HFF-Myc (cell line): ENCODE data around the gene INPP5A.

Experiments used
- DNase-seq: peaks from one replicate; pipeline ENCODE4 v3.0.0-alpha.2; 2011; ENCODE audit warnings: low read depth; ENCODE audit errors: extremely low read depth
- H3K4me3 ChIP-seq: replicated peaks from 2 replicates; pipeline ENCODE4 v1.5.1; 2011; ENCODE audit warnings: low read depth, mild to moderate bottlenecking, control low read depth, low read length
- TF ChIP-seq, protein P1 (sequence below): IDR thresholded peaks from 2 replicates; pipeline ENCODE4 v1.5.1; 2012; ENCODE audit warnings: mild to moderate bottlenecking, low read depth, low read length, control low read depth; ENCODE audit errors: missing control alignments

The INPP5A gene

DNA sequence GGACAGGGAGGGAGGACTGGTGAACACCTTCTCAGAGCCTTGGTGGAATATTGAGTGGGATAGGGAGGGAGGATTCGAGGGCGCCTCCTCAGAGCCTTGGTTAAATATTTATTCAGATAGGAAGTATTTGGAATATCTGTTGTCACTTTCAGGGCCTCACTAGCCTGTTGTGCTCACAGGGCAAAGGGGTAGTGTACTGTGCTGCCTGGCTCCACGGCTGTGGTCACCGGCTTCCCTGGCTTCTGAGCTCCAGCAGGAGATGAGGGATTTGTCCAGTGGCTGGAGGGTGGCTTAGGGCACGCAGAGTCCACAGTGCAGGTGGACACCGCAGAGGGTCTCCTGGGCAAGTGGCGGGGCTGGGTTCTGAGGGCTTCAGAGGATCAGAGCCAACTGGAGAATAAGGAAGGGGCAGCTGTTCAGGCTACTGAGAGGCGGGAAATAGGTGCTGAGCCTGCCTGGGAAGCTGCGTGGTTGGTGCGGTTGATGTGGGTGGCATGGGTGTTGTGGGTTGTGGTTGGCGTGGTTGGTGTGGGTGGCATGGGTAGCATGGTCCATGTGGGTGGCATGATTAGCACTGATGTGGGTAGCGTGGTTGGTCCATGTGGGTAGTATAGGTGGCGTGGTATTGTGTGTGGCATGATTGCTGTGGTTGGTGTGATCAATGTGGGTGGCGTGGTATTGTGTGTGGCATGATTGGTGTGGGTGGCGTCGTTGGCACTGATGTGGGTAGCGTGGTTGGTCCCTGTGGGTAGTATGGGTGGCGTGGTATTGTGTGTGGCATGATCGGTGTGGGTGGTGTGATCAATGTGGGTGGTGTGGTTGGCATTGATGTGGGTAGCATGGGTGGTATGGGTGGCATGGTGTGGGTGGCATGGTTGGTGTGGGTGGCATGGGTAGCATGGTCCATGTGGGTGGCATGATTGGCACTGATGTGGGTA is 16.7 kb downstream of the INPP5A start:
- DNase-seq, result no peak
- TF ChIP-seq, protein P1, sequence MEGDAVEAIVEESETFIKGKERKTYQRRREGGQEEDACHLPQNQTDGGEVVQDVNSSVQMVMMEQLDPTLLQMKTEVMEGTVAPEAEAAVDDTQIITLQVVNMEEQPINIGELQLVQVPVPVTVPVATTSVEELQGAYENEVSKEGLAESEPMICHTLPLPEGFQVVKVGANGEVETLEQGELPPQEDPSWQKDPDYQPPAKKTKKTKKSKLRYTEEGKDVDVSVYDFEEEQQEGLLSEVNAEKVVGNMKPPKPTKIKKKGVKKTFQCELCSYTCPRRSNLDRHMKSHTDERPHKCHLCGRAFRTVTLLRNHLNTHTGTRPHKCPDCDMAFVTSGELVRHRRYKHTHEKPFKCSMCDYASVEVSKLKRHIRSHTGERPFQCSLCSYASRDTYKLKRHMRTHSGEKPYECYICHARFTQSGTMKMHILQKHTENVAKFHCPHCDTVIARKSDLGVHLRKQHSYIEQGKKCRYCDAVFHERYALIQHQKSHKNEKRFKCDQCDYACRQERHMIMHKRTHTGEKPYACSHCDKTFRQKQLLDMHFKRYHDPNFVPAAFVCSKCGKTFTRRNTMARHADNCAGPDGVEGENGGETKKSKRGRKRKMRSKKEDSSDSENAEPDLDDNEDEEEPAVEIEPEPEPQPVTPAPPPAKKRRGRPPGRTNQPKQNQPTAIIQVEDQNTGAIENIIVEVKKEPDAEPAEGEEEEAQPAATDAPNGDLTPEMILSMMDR, result no peak
- no peak overlapping the region for H3K4me3 ChIP-seq

DNA sequence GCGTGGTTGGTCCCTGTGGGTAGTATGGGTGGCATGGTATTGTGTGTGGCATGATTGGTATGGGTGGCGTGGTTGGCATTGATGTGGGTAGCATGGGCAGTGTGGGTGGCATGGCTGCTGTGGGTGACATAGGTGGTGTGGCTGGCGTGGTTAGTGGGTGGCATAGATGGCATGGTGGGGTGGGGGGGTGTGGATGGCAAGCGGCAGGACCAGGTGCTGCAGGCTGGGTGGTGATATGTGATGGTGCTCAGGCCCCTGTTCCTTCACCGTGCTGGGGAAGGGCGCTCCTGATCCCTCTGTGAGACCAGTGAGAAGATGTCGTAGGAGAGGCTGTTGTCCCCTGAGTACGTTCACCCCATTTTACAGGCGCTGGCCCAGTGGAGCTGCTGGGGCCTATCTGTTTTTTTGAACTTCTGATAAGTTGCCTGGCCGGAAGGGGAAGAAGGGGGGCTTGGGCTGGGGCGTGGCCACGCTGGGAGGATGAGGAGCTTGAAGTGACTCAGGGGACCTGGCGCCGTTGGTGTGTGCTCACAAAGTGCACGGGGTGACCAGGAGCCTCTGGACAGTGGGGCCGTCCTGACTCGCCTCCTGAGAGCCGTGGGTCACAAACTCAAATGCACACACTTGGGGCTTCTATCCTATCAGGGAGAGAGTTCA is 17.5 kb downstream of the INPP5A start:
- DNase-seq, result no peak
- H3K4me3 ChIP-seq, result no peak overlapping the region
- TF ChIP-seq, protein P1, result no peak

DNA sequence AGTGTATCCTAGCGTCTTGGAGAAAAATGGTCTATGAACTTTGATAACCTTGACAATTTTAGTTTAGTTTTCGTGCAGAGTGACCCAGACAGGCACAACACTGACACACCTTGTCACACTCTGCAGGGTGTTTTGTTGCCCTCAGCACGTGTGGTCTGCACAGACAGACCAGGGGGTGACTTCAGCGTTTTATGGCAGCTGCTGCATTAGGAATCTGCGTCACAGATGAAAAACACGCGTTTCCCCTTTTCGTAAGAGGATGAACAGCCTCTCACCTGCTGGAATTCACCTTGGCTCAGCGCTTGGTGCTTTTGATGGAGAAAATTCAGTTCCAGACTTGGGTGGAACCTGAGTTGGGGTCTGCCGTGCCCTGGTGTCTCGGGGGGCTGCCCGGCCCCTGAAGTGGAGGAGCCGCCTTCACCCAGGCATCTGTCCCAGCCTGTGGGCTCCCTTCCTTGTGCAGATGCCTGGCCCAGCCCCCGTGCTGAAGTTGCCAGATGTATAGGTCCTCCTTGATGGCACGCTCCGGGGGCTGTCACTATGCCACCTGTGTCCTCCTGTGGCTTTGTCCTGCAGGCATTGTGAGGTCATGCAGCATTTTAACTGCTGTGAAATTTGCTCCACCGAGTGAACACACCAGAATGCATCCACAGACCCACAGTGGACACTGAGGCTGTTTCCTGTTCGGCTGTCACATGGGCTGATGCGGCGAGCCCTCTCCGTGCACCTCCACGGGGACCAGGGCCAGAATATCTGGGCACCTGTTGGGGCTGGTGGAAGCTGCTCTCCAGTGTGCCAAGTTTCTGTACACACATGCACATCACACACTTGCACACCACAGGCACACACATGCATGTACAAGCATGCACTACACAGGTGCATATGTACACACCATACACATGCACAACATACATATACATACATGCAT is 18.3 kb downstream of the INPP5A start:
- H3K4me3 ChIP-seq, result no peak overlapping the region
- DNase-seq, result no peak
- TF ChIP-seq, protein P1, result no peak

DNA sequence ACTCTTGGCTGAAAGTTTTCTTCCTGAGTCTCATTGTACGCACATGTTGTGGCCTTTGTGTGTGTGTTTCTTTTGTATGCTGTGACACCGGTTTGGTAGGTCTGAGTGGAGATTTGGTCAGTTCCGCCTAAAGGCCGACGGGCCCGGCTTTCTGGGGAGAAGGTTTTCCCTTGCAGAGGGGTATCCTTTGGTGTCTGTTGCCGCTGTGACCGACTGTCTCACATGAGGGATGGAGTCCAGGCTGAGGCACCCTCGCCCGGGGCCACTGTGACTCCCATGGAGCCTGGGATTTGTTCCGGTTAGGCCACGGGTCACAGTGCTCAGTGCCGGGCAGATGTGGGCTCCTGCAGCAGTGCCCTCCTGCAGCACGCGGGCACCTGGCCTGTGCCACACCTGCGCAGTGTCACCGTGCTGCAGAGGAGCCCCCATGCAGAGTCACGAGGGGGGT is 19.4 kb downstream of the INPP5A start:
- H3K4me3 ChIP-seq, result no peak overlapping the region
- no peak for DNase-seq
- TF ChIP-seq, protein P1, result no peak

DNA sequence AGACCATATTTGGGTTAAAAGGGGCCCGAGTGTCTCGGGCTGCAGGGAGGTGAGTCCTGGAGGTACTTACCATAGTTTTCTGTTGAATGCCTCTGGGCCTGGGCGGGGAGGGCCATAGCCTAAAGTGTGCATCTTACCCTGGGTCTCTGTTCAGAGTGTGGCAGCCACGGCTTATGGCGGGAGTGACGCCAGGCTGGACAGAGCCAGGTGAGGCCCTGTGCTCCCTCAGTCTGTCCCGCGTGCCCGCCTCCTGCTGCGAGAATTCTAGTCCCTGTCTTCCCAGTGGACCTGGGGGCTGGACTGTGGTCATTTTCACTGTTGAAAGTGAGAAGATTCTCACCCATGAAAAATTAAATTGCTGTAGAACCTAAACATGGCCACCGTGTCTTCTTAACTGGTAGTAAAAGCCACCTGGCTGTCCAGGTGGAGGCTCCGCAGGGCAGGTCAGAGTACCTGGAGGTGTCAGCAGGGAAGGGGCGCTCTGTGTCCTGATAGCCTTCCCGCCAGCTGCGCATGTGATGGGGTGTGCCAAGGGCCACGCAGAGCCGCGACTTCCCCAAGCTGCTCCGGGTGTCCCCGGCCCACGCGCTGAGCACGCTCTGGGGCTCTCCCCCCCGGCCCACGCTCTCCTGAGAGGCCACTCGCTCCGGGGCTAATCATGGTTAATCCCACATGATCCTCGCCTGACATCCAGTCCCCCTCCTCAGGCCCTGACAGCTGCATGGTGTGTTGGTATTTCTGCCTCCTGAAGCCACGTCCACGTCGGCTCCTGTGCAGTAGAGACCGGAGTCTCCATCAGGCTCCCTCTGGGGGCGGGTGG is 20.3 kb downstream of the INPP5A start:
- TF ChIP-seq, protein P1, result no peak
- no peak overlapping the region for H3K4me3 ChIP-seq
- no peak for DNase-seq
